HuH-7.5 (cell line): ENCODE measurements around the gene ITGAE.
A peak's percentile ranks its signal among the peaks of the same experiment; 100 is the strongest.

Experiments
- DNase-seq: peaks from one replicate; pipeline ENCODE4 v3.0.0; 2011; ENCODE audit warnings: low spot score

ITGAE gene

DNA sequence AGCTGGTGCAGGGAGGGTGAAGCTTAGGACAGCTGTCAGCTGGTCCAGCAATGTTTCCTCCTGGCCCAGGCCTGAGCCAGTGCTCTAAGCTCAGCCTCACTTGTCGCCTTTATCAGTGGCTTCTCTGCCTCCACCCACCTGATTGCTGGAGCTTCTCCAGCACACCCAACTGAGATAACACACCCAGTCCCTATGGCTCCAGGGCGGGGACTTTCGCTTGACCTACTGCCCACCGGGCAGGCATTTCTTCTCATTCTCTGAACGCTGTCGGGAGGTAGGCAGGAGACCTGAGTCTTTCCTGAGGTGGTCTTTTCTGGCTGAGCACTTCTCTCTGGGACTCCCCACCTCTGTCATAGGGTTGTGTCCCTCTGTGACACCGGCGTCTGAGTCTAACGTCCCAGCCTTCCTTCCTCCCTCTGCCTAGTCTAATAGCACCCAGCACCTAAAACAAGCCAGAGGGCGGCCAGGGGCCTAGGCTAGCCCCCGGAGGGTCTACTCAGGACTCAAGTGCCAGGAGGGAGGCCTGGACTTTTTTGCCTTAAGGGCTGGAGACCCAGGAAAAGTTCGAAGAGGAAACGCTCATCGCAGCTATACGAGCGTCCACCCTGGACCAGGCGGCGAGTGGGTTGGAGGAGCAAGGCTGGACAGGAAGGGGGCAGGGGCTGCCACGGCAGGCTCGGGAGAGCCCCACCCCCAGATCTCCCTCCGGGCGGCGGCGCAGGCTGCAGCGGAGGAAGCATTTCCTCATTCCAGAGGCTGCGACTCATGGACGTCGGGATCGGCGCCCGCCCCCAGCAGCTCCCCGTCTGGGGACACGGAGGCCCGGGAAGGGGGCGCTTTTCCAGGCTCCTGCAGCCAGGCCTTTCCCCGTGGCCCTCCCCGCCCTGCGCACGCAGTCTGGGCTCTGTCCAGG lies 133.4 kb downstream of the ITGAE start:
- peak; percentile 80 for DNase-seq

DNA sequence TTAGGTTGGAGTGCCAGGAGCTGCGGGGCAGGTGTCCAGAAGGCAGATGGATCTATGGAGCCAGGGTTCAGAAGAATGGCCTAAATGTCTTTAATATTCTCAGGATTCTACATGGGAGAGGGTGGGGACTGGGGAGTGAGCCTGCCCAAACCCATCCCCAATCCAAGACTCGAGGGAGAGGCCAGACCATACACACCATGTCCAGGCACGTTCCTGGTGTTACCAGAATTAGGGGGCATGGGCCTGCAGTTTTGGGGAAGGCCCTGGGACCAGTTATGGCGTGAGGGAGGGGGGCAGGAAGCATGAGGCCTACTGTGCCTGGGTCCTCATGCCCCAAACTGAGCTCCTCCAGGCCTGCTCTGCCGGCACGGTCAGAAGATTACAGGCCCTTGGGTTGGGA lies 134.5 kb downstream of the ITGAE start:
- no peak for DNase-seq

DNA sequence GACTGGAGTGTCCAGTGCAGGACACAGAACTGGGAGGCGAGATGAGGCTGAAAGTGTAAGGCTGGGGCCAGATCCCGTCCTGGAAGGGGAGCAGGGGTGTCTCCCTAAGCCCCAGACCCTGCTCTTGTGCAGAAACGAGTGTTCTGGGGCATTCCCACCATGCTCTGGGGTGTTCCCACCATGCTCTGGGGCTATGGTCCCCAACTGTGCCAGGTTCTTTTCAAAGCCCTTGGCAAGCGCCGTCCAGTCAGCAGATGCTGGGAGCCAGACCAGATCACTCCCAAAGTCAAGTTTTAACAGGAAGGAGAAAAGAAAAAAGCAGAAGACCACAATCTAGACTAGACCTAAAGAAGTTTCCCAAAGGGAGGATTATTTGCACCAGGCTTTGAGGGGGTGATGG lies 135.2 kb downstream of the ITGAE start:
- no peak for DNase-seq
